ENCODE data around the gene RTF2.
"Not testable (repeated sequence)": the region's sequence is repeated elsewhere in the genome, so short reads cannot be mapped to it uniquely, and the experiment has no call there.

The RTF2 gene

DNA sequence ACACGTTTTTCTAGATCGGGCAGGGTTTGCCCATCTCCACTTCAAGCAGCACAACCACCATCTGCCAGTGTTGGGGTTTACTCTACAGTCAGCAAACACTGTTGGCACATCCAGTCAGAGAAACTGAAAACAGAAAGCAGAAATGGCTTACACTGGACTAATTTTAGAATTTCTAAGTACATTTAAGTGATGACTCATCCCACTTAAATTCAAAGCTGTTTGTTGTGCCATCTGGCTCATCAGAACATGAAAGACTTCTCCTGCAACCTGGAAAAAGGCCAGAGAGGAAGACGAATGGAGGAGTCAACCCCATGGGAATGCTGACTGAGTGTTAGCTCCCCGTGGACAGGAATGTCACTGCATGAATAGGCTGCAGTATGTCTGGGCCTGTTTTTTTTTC is 86.4 kb downstream of the RTF2 start:
- peak; percentile 25 for DNase-seq

GRCh38 chr20:56558968-56559367 is 90.5 kb downstream of the RTF2 start:
- DNase-seq = no peak

- not testable (repeated sequence) for DNase-seq
These were observed 96.1 kb downstream of the RTF2 start for GRCh38 chr20:56564526-56564925.

DNA sequence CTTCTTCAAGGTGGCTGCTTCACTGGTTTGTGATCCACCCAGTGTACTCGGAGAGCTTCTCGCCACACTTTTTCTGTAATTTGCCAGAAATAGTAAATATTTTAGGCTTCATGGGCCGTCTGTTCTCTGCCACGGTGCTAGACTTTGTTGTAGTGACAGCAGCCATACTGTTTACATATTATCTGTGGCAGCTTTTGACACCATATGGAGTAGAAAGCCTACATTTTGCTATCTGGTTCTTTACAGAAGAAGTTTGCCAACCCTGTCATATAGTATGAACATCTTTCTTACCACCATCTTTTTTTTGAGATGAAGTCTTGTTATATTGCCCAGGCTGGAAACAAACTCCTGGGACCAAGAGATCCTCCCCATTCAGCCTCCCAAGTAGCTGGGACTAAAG is 97.1 kb downstream of the RTF2 start:
- no peak for DNase-seq

DNA sequence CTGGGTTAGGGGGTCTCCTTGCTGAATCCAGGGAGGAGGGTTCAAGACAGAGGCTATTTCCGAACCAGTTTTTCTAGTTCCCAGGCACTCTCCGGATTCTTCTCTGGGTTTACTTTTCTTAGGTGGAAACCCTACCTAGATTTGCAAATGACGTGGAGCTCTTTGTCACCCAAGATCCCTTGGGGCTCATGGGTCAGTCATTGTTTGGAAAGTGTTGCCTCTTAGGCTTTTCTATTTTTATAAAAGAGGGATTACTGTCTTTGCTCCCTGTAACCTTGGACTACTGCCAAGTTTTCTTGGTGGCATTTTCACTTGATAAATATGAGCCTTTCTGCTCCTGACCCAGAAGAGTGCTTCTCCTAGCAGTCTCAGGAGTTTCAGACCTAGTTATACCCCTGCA is 98.2 kb downstream of the RTF2 start:
- DNase-seq = no peak

Data from right hindlimb (tissue), 1 donor.